Fibroblast of lung (primary cell): Measurements from ENCODE around the gene ABCD1.
"Not testable (repeated sequence)": the region's sequence is repeated elsewhere in the genome, so short reads cannot be mapped to it uniquely, and the experiment has no call there.

Source experiments
- EZH2 ChIP-seq: IDR thresholded peaks from 2 replicates; pipeline ENCODE4 v1.5.1; 2012; ENCODE audit warnings: low read length, control low read depth, mild to moderate bottlenecking; ENCODE audit errors: missing control alignments
- TF ChIP-seq, protein P1 (sequence below), 2 donors: IDR thresholded peaks in 1 of 2; conservative IDR thresholded peaks in 1 of 2; 1 replicate in 1 of 2; 2 replicates in 1 of 2; pipeline ENCODE4 v1.5.1; 2011 to 2012; ENCODE audit warnings: low read length in 2 of 2, control low read depth in 1 of 2, inconsistent platforms in 1 of 2, low read depth in 1 of 2, mild to moderate bottlenecking in 1 of 2

DNA sequence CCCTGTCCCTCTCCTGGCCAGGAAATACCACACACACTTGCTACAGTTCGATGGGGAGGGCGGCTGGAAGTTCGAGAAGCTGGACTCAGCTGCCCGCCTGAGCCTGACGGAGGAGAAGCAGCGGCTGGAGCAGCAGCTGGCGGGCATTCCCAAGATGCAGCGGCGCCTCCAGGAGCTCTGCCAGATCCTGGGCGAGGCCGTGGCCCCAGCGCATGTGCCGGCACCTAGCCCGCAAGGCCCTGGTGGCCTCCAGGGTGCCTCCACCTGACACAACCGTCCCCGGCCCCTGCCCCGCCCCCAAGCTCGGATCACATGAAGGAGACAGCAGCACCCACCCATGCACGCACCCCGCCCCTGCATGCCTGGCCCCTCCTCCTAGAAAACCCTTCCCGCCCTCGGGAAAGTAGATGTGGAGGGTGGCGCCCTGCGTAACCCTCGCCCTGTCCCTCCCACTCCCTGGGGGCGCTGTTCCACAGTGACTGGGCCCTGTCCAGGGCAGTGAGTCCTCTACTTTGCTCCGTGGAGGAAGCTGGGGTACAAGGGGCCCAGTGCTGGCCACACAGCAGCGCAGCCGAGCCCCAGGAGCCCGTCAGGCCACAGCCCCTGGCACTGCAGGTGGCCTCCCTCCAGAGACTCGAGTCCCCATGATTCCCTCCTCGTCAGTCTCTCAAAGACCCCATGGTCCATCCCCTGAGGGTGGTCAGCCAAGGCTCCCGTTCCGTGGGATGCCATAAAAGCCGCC, 19.0 kb downstream of the ABCD1 start:
- TF ChIP-seq, protein P1, sequence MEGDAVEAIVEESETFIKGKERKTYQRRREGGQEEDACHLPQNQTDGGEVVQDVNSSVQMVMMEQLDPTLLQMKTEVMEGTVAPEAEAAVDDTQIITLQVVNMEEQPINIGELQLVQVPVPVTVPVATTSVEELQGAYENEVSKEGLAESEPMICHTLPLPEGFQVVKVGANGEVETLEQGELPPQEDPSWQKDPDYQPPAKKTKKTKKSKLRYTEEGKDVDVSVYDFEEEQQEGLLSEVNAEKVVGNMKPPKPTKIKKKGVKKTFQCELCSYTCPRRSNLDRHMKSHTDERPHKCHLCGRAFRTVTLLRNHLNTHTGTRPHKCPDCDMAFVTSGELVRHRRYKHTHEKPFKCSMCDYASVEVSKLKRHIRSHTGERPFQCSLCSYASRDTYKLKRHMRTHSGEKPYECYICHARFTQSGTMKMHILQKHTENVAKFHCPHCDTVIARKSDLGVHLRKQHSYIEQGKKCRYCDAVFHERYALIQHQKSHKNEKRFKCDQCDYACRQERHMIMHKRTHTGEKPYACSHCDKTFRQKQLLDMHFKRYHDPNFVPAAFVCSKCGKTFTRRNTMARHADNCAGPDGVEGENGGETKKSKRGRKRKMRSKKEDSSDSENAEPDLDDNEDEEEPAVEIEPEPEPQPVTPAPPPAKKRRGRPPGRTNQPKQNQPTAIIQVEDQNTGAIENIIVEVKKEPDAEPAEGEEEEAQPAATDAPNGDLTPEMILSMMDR (conservative IDR thresholded peaks at IDR 0.05 in 1 of 2, IDR thresholded peaks at IDR 0.05 in 1 of 2; ENCODE audit: low read depth in 1 of 2, low read length in 2 of 2), result peak in 1 of 2 donors; percentile 1
- not testable (repeated sequence) for TF ChIP-seq EZH2
